Smooth muscle cell (in vitro differentiated cells): Measurements from ENCODE around the gene SLC17A8. TPM values are rescaled to one million over a fixed set of nuclear protein-coding genes. Genes with fewer than 3 reads are reported as not detected.

Source experiments
- DNase-seq: peaks from one replicate; lab custom pipeline; 2025; ENCODE audit not compliant: unreplicated experiment; lab: John Stamatoyannopoulos, UW
- H2AFZ ChIP-seq: fragments of 200-600 bp; sonication (generic); 2 replicates; pipeline ENCODE4 v1.6.0; 2016; ENCODE audit warnings: antibody characterized with exemption, low read depth, mild to moderate bottlenecking
- H3F3A ChIP-seq: fragments of 200-600 bp; sonication (generic); 2 replicates; pipeline ENCODE4 v1.6.0; 2017; ENCODE audit warnings: antibody characterized with exemption, low read depth
- H3K27ac ChIP-seq: fragments of 200-600 bp; sonication (generic); 2 replicates; pipeline ENCODE4 v1.5.1; 2016; ENCODE audit warnings: low read depth, mild to moderate bottlenecking
- H3K27me3 ChIP-seq: fragments of 200-600 bp; sonication (generic); 2 replicates; pipeline ENCODE4 v1.6.1; 2016; ENCODE audit warnings: low read depth, mild to moderate bottlenecking
- H3K36me3 ChIP-seq: fragments of 200-600 bp; sonication (generic); 2 replicates; pipeline ENCODE4 v1.5.1; 2016; ENCODE audit warnings: low read depth
- H3K4me1 ChIP-seq: fragments of 200-600 bp; sonication (generic); 2 replicates; pipeline ENCODE4 v1.5.1; 2016; ENCODE audit warnings: low read depth
- H3K4me2 ChIP-seq: fragments of 200-600 bp; sonication (generic); 2 replicates; pipeline ENCODE4 v1.6.0; 2016; ENCODE audit warnings: mild to moderate bottlenecking
- H3K4me3 ChIP-seq: fragments of 200-600 bp; sonication (generic); 2 replicates; pipeline ENCODE4 v1.5.1; 2016; ENCODE audit warnings: mild to moderate bottlenecking
- H3K79me2 ChIP-seq: fragments of 200-600 bp; sonication (generic); 2 replicates; pipeline ENCODE4 v1.6.0; 2016; ENCODE audit warnings: low read depth, mild to moderate bottlenecking
- H3K9ac ChIP-seq: fragments of 200-600 bp; sonication (generic); 2 replicates; pipeline ENCODE4 v1.6.0; 2016; ENCODE audit warnings: low read depth
- H3K9me3 ChIP-seq: fragments of 200-600 bp; sonication (generic); replicated peaks from 2 replicates; pipeline ENCODE4 v1.5.1; 2016; ENCODE audit warnings: low read depth
- H4K20me1 ChIP-seq: fragments of 200-600 bp; sonication (generic); 2 replicates; pipeline ENCODE4 v1.6.0; 2016; ENCODE audit warnings: low read depth
- CTCF ChIP-seq: fragments of 200-600 bp; sonication (generic); IDR thresholded peaks from 2 replicates; pipeline ENCODE4 v1.5.1; 2017; ENCODE audit warnings: borderline replicate concordance, mild to moderate bottlenecking, antibody characterized with exemption; ENCODE audit not compliant: insufficient read depth, poor library complexity, severe bottlenecking
- WGBS: methylation state at CpG from one replicate; pipeline ENCODE4 v1.1.7; 2016; ENCODE audit warnings: low lambda C conversion rate; 5-methylcytosine and 5-hydroxymethylcytosine counted together
- polyA plus RNA-seq: library from polyadenylated mRNA; unstranded; fragments of >200 nt; fragmentation: Nextera tagmentation; extraction: Ambion mirVana; gene quantifications from 2 replicates; pipeline ENCODE4 v1.2.1, GENCODE V29; 2016
- total RNA-seq: library from RNA; depleted of rRNA; stranded (reverse); fragments of >200 nt; gene quantifications from 2 replicates; pipeline ENCODE4 v1.2.3, GENCODE V29; 2014

SLC17A8 gene
- total and polyA plus RNA-seq, 2 experiments from 2014 or later = not detected

GRCh38 chr12:100365411-100365810, 8.5 kb downstream of the SLC17A8 start:
- H3K4me3 ChIP-seq = no peak overlapping the region
- H3K27me3 ChIP-seq = no peaks in the 10 kb centered on the region
- DNase-seq = no peak
- no peak overlapping the region for H2AFZ ChIP-seq
- no peak overlapping the region for H3K27ac ChIP-seq
- H3K36me3 ChIP-seq = no peaks in the 10 kb centered on the region
- no peaks in the 10 kb centered on the region for H3K9me3 ChIP-seq
- H3F3A ChIP-seq = no peaks in the 10 kb centered on the region
- H3K4me1 ChIP-seq = no peaks in the 10 kb centered on the region
- no peak overlapping the region for H3K9ac ChIP-seq
- TF ChIP-seq CTCF = no peak
- no peaks in the 10 kb centered on the region for H4K20me1 ChIP-seq
- no peaks in the 10 kb centered on the region for H3K79me2 ChIP-seq
- H3K4me2 ChIP-seq = no peak overlapping the region
- 69% methylated on average over 2 of the region's 2 CpGs for WGBS

GRCh38 chr12:100368066-100368465, 11.2 kb downstream of the SLC17A8 start:
- Histone ChIP-seq H3K4me1 (peaks cover 10% of the 10 kb centered on the region), H3K27ac (no peak overlapping the region), H3K27me3 (no peaks in the 10 kb centered on the region), H3K9ac (no peak overlapping the region), H3K36me3 (no peaks in the 10 kb centered on the region), H3K79me2 (no peaks in the 10 kb centered on the region), H3K4me3 (no peak overlapping the region), H3F3A (no peaks in the 10 kb centered on the region), H2AFZ (no peak overlapping the region), H3K4me2 (no peak overlapping the region), H4K20me1 (no peaks in the 10 kb centered on the region), H3K9me3 (no peaks in the 10 kb centered on the region)
- 88% methylated on average over 1 of the region's 1 CpG for WGBS
- no peak for DNase-seq
- no peak for TF ChIP-seq CTCF

GRCh38 chr12:100371146-100371545, 14.3 kb downstream of the SLC17A8 start:
- no peak overlapping the region for H2AFZ ChIP-seq
- no peaks in the 10 kb centered on the region for H3K9me3 ChIP-seq
- no peak overlapping the region for H3K27ac ChIP-seq
- H4K20me1 ChIP-seq = no peaks in the 10 kb centered on the region
- no peak overlapping the region for H3K9ac ChIP-seq
- no peak overlapping the region for H3K4me2 ChIP-seq
- WGBS = 55% methylated on average over 6 of the region's 6 CpGs
- no peaks in the 10 kb centered on the region for H3K79me2 ChIP-seq
- H3F3A ChIP-seq = no peaks in the 10 kb centered on the region
- peaks cover 20% of the 10 kb centered on the region for H3K4me1 ChIP-seq
- H3K27me3 ChIP-seq = no peaks in the 10 kb centered on the region
- TF ChIP-seq CTCF = no peak
- no peaks in the 10 kb centered on the region for H3K36me3 ChIP-seq
- no peak for DNase-seq
- H3K4me3 ChIP-seq = no peak overlapping the region

GRCh38 chr12:100372853-100373640, 16.2 kb downstream of the SLC17A8 start:
- Histone ChIP-seq H3K4me2 (no peak overlapping the region), H3K36me3 (no peaks in the 10 kb centered on the region), H3K27ac (no peak overlapping the region), H3K4me3 (no peak overlapping the region), H3K79me2 (no peaks in the 10 kb centered on the region), H3K9me3 (no peaks in the 10 kb centered on the region), H3K27me3 (no peaks in the 10 kb centered on the region), H2AFZ (no peak overlapping the region), H4K20me1 (no peaks in the 10 kb centered on the region), H3K4me1 (peaks cover 20% of the 10 kb centered on the region), H3K9ac (no peak overlapping the region), H3F3A (no peaks in the 10 kb centered on the region)
- no peak for DNase-seq
- no peak for TF ChIP-seq CTCF
- WGBS = 51% methylated on average over 11 of the region's 11 CpGs
